ENCODE measurements around the gene HTD2.

HTD2 gene

DNA sequence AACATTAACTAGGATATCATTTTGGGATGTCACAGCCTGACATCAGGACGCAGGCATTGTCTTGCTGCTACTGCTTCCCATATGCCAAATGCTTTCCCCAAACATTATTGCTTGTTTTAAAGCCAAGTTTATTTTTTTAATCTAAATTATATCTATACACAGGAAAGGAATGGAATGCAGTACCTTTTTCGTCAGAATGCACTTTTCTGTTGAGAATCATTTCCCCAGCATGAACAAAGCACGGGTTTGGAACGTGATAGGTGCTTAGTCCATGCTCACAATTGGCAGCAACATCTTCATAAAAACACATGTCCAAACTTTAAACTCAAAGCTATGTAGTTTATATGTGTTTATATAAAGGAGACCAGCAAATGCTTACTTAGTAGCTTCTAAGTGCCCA is 52.5 kb downstream of the HTD2 start:
- DNase-seq, result no peak

GRCh38 chr3:58359621-58360020 is 53.3 kb downstream of the HTD2 start:
- no peak for DNase-seq

GRCh38 chr3:58361866-58362265 is 55.5 kb downstream of the HTD2 start:
- no peak for DNase-seq

DNA sequence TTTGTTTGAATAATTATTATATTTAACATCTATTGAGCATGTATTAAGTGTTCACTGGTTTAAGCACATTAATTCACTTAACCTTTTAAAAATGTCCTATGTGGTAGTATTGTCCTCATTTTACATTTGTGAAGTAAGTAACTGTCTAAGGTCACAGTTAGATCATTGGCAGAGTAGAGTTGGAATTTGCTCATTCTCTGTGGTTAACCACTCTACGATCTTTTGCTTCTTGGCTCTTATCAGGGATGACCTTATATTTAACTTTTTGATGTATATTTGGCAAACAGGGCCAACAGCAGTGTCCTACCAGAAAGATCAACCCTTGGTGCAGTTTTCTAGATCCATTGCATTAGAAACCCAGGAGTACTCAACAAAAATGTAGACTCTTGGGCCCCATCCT is 60.4 kb downstream of the HTD2 start:
- DNase-seq, result no peak

DNA sequence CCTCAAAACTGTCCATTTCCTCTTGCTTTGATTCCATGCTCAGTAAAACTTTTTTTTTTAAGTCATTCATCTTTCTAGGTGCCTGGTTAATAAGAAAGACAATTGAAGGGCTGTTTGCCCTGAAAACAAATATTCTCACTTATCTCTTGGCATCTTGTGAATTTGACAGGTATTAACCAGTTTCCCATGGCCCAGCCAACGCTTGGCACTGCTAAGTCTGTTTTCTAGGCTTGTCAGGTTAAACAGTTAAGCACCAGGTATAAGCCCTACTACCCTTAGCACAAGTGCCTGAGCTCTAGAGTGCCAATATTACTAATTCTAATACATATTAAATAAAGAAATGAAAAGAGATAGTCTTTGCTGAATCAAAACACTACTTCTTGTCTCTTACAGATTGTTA is 62.7 kb downstream of the HTD2 start:
- no peak for DNase-seq

Data from NCI-H146 (cell line).